Adrenal gland (tissue), 5 donors: Measurements from ENCODE around the gene GFM1.

Experiments used
- POLR2A ChIP-seq, 2 donors: fragments of 450-650 bp; IDR thresholded peaks; one replicate each; pipeline ENCODE4 v1.6.1; 2017; ENCODE audit warnings: antibody characterized with exemption in 2 of 2, mild to moderate bottlenecking in 2 of 2, moderate library complexity in 1 of 2
- TF ChIP-seq, protein P1 (sequence below), 6 experiments: fragments of 450-650 bp in 4 of 6; fragments of 200-600 bp in 2 of 6; sonication (generic) in 1 of 6; IDR thresholded peaks; 1 replicate in 5 of 6; 2 replicates in 1 of 6; pipeline versions ENCODE4 v1.5.1 to v1.8.0; 2016 to 2021; ENCODE audit warnings: antibody characterized with exemption in 6 of 6, mild to moderate bottlenecking in 2 of 6, moderate library complexity in 1 of 6
- donor health status: DM: no; HTN: no; CAD: no.

DNA sequence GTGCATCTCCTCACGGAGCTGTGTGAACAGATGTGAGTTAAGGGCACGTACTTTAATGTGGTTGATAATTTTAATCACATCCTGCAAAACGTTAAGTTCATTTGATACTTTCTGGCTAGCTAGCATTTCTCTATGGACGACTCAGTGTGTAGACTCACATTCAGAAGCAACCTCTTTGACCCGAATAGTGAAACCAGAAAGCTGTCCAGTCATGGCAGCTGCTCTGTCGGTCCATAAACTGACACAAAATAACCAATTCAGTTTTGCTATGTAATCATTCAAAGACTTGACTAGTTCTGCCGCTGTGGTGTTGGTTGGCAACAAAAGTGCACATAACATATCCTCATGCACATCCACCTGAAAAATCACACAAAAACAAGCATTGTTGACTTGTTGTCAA is 3.7 kb upstream of the GFM1 start:
- TF ChIP-seq POLR2A (IDR thresholded peaks at IDR 0.05), result no peak
- TF ChIP-seq, protein P1, sequence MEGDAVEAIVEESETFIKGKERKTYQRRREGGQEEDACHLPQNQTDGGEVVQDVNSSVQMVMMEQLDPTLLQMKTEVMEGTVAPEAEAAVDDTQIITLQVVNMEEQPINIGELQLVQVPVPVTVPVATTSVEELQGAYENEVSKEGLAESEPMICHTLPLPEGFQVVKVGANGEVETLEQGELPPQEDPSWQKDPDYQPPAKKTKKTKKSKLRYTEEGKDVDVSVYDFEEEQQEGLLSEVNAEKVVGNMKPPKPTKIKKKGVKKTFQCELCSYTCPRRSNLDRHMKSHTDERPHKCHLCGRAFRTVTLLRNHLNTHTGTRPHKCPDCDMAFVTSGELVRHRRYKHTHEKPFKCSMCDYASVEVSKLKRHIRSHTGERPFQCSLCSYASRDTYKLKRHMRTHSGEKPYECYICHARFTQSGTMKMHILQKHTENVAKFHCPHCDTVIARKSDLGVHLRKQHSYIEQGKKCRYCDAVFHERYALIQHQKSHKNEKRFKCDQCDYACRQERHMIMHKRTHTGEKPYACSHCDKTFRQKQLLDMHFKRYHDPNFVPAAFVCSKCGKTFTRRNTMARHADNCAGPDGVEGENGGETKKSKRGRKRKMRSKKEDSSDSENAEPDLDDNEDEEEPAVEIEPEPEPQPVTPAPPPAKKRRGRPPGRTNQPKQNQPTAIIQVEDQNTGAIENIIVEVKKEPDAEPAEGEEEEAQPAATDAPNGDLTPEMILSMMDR (IDR thresholded peaks at IDR 0.05), result no peak
